ENCODE results near the gene PIP5K1B.
A peak's percentile ranks its signal among the peaks of the same experiment; 100 is the strongest.
"Not testable (repeated sequence)": the region's sequence is repeated elsewhere in the genome, so short reads cannot be mapped to it uniquely, and the experiment has no call there.

PIP5K1B gene

DNA sequence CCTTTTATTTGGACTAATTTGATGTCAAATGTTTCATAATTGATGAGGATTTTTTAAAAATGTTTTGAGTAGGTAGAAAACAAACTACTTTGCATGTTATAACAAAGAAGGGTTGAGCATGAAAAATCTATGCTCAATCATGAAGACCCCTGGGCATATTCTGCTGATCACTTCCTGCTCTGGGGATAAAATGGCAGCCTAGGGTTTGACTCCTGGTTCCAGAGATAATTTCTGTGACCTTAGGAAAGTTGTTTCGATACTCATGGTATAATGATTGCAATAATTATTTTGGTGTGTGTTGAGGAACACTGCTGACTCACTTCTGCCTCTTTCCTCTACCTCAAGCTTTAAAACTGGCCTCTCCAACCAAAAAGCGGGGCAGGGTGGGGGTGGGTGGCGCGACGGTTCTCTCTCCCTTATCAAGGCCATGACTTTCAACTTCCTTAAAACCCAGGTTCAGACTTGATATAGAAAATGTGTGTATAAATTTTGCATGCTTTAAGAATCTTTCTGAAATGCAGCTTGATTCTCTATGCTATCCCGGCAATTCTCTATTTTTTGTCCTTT is 6.0 kb upstream of the PIP5K1B start:
- H3K27ac ChIP-seq = no peak overlapping the region
- TF ChIP-seq, protein P1, sequence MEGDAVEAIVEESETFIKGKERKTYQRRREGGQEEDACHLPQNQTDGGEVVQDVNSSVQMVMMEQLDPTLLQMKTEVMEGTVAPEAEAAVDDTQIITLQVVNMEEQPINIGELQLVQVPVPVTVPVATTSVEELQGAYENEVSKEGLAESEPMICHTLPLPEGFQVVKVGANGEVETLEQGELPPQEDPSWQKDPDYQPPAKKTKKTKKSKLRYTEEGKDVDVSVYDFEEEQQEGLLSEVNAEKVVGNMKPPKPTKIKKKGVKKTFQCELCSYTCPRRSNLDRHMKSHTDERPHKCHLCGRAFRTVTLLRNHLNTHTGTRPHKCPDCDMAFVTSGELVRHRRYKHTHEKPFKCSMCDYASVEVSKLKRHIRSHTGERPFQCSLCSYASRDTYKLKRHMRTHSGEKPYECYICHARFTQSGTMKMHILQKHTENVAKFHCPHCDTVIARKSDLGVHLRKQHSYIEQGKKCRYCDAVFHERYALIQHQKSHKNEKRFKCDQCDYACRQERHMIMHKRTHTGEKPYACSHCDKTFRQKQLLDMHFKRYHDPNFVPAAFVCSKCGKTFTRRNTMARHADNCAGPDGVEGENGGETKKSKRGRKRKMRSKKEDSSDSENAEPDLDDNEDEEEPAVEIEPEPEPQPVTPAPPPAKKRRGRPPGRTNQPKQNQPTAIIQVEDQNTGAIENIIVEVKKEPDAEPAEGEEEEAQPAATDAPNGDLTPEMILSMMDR (conservative IDR thresholded peaks at IDR 0.05) = no peak

DNA sequence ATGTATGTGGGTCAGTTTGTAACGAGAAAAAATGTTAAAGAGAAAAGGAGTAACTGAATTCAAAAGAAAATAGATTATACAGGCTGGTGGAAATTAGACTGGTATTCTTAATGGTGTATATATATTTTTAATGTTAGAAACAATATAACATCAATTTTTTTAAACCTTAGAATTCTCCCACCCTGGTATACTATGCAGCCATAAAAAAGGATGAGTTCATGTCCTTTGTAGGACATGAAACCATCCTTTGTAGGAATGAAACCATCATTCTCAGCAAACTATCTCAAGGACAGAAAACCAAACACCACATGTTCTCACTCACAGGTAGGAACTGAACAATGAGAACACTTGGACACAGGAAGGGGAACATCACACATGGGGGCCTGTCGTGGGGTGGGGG is 5.4 kb upstream of the PIP5K1B start:
- H3K27ac ChIP-seq = not testable (repeated sequence)

DNA sequence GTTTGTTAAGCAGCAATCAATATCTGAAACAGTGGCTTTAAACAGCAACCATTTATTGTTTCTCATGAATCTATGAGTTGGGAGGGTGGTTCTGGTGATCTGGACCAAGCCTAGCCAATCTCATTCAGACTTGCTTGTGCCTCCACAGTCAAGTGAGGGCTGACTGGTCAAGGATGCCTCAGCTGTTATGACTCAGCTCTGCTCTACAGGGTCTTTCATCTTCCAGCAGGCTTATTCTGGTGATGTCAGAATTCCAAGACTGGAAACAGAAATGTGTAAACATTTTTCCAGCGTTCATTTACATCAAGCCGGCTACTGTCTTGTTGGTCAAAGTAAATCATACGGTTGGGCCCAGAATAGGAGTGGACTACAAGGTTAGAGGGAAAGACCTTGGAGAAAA is 2.5 kb upstream of the PIP5K1B start:
- TF ChIP-seq, protein P1 (conservative IDR thresholded peaks at IDR 0.05) = no peak
- no peak overlapping the region for H3K27ac ChIP-seq

DNA sequence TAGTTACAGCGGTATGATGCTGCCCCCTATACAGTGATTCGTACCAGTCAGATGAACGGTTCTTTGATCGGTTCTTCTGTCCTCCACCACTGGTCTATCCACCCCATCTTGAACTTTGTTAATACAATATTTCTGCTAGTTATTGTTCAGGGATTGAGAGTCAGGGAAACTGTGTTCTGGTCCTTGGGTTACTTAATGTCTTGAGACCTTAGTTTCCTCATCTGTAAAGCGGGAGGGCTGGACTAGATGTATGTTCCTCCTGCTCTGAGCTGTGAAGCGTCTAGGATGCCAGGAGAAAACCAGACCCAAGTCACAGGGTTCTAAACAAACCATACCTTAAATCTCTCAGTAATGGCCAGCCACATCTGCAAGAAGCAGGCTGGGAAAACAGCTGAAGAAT is 1.4 kb upstream of the PIP5K1B start:
- no peak overlapping the region for H3K27ac ChIP-seq
- TF ChIP-seq, protein P1 (conservative IDR thresholded peaks at IDR 0.05) = no peak

DNA sequence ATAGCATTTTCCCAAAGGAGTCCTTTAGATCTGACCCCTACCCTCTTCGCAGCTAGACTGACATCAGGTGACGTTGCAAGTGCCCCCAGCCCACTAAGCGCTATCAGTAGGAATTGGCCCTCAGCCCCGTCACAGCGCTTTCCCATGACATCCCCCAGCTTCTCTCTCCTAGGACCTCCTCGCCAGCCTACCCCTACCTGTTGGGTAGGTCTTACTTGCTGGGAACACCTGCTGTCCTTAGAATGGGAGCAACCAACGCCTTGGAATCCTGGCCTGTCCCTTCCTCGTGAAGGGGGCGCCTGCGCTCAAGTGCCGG is 584 bp upstream of the PIP5K1B start:
- peak overlapping the region; percentile 32; the same call in 1 of the 2 replicates for H3K27ac ChIP-seq
- TF ChIP-seq, protein P1 (conservative IDR thresholded peaks at IDR 0.05) = no peak

DNA sequence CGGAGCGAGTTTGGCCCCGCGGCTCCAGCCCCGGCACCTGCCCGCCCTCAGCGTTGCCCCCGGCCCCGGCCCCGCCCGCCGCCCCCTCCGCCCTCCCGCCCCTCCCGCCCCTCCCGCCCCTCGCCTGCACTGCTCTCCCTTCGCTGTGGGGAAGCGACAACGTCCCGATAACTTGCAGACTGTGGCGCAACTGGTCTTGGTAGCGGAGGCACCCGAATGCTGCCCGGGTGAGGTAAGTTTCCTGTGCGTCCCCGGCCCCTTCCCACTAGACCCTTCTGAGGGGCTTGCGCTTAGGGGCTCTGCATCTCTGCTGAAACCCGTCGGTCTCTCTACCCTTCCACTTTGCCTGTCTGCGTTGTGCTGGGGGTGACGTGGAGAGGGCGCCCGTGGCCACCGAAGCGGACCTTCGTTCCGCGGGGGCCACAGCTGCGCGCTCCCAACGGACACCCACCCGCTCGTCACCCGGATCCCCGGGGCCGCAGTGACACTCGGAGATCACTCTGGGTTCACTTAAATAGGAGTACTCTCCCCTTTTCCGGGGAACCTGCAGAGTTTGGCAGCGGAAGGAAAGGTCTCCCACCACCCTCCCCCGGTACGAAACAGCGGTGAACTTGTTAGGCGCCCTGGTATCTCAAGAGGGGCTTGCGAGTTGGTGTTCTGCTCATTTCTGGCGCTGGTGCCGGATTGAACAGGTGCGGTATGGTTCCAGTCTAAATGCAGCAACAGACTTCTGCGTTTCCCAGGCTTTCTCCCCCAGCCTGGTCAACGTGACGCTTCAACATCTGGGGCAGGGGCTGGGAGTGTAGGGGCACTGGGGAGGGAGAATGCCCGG is 707 bp downstream of the PIP5K1B start:
- no peak overlapping the region for H3K27ac ChIP-seq
- TF ChIP-seq, protein P1 (conservative IDR thresholded peaks at IDR 0.05) = no peak

DNA sequence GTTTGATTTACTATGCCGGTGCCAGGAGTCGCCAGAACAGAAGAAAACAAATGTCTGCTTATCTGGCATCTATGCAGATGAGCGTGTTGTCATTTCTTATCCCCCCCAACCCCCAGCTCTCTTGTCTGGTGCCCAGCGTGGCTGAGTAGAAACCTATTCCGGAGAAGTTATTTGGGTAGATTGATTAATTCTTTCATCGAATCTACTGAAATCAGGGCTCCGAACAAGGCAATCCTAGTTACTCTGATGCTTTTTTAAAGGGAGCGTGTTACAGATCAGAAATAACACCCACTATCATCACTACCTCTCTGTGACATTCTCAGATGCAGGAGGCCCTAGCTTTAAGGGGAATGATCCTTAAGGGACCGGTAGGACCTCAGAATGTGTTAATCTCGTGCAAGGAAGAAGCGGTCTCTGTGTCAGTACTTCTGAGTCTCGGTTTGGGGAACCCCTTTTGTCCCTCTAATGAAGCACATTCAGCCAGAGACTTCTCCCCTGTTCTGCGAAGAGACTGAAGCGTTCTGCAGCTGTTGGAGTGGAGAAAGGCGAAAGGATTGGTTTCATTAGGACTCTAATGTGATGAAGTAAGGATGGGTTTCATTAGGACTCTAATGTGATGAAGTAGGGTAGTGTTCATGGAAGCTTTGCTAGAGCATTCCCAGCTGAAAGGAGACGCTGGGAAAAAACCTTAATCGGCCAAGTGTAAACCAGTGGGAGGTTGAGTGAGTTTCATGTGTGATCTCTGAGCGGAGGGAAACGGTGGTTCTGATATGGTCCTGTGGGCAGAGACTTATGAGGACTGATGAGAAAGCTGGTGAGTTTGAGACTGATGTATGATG is 1.5 kb downstream of the PIP5K1B start:
- H3K27ac ChIP-seq = no peak overlapping the region
- TF ChIP-seq, protein P1 (conservative IDR thresholded peaks at IDR 0.05) = no peak
